ENCODE data around the gene GALNT1.

GALNT1 gene

DNA sequence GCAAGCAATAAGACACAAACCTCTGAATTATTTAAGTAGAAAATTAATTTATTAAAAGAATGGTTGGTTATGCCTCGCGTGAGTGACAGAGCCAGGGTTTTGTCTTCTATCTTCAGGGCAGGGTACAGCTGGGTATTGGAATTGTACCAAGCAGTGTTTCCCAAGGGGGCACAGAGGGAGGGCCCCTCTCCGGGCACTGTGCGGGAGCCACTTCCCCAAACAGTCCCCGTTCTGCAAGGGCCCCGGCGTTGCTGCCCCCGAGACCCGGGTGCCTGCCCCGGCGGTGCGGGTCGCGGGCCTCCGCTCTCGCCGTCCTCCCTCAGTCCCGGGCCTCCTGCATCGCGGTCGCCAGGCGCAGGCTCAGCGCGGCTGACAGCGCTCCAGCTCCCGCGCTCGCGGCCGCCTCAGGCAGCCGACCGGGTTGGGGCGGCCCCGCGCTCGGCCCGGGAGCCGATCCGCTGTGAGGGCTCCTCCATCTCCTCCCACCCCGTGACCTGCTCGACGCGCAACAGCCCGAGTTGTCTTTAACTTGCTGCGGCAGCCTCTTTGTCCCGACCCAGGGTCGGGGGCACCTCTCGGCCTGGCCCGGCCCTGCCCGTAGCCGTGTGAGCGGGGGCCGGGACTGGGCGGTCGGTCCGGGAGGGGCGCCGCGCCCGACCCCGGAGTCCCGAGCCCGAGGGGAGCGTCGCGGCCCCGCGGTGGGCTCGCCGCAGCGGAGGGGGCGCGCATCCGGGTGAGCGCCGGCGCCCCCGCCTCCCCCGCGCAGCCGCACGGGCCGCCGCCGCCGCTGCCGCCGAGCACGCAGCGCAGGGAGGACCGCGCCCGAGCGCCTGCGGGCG lies 620 bp upstream of the GALNT1 start:
- DNase-seq (ENCODE audit: extremely low spot score), result peak; percentile 83
- TF ChIP-seq HDGF (IDR thresholded peaks at IDR 0.05; ENCODE audit: borderline replicate concordance) (no peak), TARDBP (IDR thresholded peaks at IDR 0.05) (no peak), FOXM1 (IDR thresholded peaks at IDR 0.05; ENCODE audit: borderline replicate concordance) (peak; percentile 79), SP1 (IDR thresholded peaks at IDR 0.05) (no peak), ARNT (IDR thresholded peaks at IDR 0.05) (no peak), NFRKB (IDR thresholded peaks at IDR 0.05) (no peak), BHLHE40 (IDR thresholded peaks at IDR 0.05; ENCODE audit: borderline replicate concordance) (no peak), ZNF384 (IDR thresholded peaks at IDR 0.05) (no peak), L3MBTL2 (conservative IDR thresholded peaks at IDR 0.05) (peak; percentile 44; the same call in 1 of the 2 replicates), LEF1 (IDR thresholded peaks at IDR 0.05; ENCODE audit: borderline replicate concordance) (no peak)
- TF ChIP-seq, protein P1, sequence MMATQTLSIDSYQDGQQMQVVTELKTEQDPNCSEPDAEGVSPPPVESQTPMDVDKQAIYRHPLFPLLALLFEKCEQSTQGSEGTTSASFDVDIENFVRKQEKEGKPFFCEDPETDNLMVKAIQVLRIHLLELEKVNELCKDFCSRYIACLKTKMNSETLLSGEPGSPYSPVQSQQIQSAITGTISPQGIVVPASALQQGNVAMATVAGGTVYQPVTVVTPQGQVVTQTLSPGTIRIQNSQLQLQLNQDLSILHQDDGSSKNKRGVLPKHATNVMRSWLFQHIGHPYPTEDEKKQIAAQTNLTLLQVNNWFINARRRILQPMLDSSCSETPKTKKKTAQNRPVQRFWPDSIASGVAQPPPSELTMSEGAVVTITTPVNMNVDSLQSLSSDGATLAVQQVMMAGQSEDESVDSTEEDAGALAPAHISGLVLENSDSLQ (IDR thresholded peaks at IDR 0.05), result peak; percentile 71
- CTCF ChIA-PET, result interaction anchor here (0.7 kb wide), 1 partner anchor 194 kb away, joined by 3 read pairs; no protein-coding TSS in a partner anchor
- POLR2A ChIA-PET, result interaction anchor here (0.7 to 2.8 kb wide), 2 partner anchors 83 to 181 kb away, joined by 3 to 14 read pairs; partner anchors contain the start of gene INO80C

DNA sequence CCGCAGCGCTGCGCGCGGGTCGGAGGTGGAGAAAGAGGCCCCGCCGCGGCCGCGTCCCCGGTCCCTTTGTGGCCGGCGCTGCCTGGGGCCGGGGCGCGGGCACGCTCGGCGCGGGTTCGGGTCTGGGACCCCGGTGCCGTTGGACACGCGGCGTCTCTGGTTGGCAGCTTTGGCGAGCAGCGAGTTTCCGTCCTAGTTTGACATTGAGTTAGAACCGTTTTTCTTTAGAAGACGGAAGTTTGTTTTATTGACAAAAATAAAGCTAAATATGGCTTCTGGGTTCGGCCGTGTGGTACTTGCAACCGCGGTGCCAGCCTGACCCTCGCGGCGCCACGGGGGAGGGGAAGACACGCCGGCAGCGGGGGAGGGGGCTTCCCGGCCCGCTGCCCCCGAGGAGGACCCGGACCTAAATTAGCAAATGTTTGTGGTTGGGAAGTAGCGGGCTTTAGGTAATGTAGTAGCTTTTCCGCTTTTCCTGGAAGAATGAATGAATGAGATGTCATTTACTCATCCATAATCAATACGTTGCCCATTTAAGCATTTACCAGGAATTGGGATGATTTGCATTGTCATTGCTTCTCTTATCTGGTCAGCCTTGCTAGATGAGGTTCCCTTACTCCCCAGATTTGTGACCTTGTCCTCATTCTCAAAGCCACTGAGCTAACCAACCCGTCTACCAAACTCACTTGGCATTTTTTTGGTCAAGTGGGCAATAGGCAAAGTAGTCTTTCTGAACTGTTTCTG lies 530 bp downstream of the GALNT1 start:
- CTCF ChIA-PET, result no interaction called here
- TF ChIP-seq HDGF (IDR thresholded peaks at IDR 0.05; ENCODE audit: borderline replicate concordance) (no peak), ELF4 (IDR thresholded peaks at IDR 0.05) (no peak), CTBP1 (IDR thresholded peaks at IDR 0.05; ENCODE audit: borderline replicate concordance) (no peak)
- DNase-seq (ENCODE audit: extremely low spot score), result peak; percentile 65
- POLR2A ChIA-PET, result interaction anchor here (0.8 to 2.8 kb wide), 15 partner anchors 9 to 341 kb away, joined by 3 to 14 read pairs (median 3); partner anchors contain the start of genes INO80C and ZNF397

DNA sequence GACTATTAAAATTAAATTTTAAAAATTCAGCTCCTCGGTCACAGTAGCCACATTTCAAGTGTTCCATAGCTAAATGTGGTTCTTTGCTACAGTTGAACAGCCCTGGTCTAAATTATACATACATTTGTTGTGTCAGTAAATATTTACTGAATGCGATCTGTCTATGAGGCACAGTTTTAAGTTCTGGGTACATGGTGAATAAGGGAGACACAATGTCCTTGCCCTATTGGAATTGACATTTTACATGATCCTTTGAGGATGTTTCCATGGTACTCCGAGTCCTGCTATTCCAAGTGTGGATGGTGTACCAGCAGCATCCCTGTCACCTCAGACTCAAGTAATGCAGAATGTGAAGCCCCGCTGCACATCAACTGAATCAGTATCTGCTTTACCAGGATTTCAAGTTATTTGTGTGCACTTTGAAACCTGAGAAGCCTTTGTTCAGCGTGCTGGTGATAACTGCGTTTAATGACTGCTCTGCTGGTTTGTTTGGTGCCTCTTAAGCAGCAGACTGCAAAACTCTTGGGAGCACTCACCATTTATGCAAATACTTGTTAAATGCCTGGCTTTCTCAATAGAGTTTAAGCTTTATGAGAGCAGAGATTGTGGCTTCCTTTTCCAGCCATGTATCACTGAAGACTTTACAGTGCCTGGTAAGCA lies 1.5 kb downstream of the GALNT1 start:
- DNase-seq (ENCODE audit: extremely low spot score), result peak; percentile 68
- ChIA-PET CTCF (interaction anchor here (0.6 to 1.2 kb wide), 3 partner anchors 28 to 74 kb away, joined by 3 read pairs; no protein-coding TSS in a partner anchor), POLR2A (interaction anchor here (0.7 to 2.8 kb wide), 17 partner anchors 9 to 343 kb away, joined by 3 to 14 read pairs (median 3); partner anchors contain the start of genes INO80C and ZNF397)
- TF ChIP-seq, protein P1 (IDR thresholded peaks at IDR 0.05), result no peak
- TF ChIP-seq NFRKB (IDR thresholded peaks at IDR 0.05) (no peak), L3MBTL2 (conservative IDR thresholded peaks at IDR 0.05) (no peak), ARNT (IDR thresholded peaks at IDR 0.05) (no peak), LEF1 (IDR thresholded peaks at IDR 0.05; ENCODE audit: borderline replicate concordance) (no peak), CTBP1 (IDR thresholded peaks at IDR 0.05; ENCODE audit: borderline replicate concordance) (no peak), SUZ12 (IDR thresholded peaks at IDR 0.05) (no peak), ZNF384 (IDR thresholded peaks at IDR 0.05) (no peak)

DNA sequence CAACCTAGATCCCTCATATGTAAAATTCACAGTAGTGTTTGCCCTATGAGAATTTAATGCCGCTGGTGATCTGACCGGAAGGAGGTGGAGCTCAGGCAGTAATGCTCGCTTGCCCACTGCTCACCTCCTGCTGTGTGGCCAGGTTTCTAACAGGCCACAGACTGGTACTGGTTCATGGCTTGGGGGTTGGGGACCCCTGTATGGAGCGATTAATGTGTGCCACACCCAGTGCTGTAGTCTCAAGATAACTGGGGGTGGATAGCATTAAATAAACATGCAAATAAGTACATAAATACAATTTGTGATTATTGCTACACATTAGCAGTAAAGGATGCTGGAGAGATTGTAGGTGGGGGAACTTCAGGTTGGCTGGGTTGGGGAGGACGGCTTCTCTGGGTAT lies 3.2 kb downstream of the GALNT1 start:
- ChIA-PET POLR2A (no interaction called here), CTCF (interaction anchor here (0.6 kb wide), 1 partner anchor 758 kb away, joined by 4 read pairs; no protein-coding TSS in a partner anchor)
- DNase-seq (ENCODE audit: extremely low spot score), result no peak
- no peak for TF ChIP-seq FOXK2 (IDR thresholded peaks at IDR 0.05)
- no peak for TF ChIP-seq FOXA1 (IDR thresholded peaks at IDR 0.05)
- TF ChIP-seq SUZ12 (IDR thresholded peaks at IDR 0.05), result no peak
- TF ChIP-seq, protein P1 (IDR thresholded peaks at IDR 0.05), result no peak
- TF ChIP-seq L3MBTL2 (conservative IDR thresholded peaks at IDR 0.05), result no peak
- no peak for TF ChIP-seq NFRKB (IDR thresholded peaks at IDR 0.05)
- TF ChIP-seq BHLHE40 (IDR thresholded peaks at IDR 0.05; ENCODE audit: borderline replicate concordance), result no peak

DNA sequence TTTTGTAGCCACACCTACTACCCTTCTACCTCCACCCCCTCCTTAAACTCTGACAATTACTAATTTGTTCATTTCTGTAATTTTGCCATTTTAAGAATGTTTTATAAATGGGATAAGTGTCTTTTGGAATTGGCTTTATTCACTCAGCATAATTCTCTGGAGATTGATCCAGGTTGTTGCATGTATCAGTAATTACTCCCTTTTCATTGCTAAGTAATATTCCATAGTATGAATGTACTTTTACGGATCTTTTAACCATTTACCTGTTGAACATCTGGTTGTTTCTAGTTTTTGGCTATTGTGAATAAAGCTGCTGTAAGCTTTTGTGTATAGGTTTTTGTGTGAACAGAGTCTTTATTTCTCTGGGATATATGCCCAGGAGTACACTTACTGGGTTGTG lies 4.1 kb downstream of the GALNT1 start:
- ChIA-PET POLR2A (no interaction called here), CTCF (no interaction called here)
- TF ChIP-seq NFRKB (IDR thresholded peaks at IDR 0.05), result no peak
- TF ChIP-seq LEF1 (IDR thresholded peaks at IDR 0.05; ENCODE audit: borderline replicate concordance), result no peak
- no peak for TF ChIP-seq FOXA1 (IDR thresholded peaks at IDR 0.05)
- no peak for TF ChIP-seq ELF4 (IDR thresholded peaks at IDR 0.05)
- no peak for TF ChIP-seq FOXM1 (IDR thresholded peaks at IDR 0.05; ENCODE audit: borderline replicate concordance)
- TF ChIP-seq, protein P1 (IDR thresholded peaks at IDR 0.05), result no peak
- no peak for TF ChIP-seq SP1 (IDR thresholded peaks at IDR 0.05)
- no peak for TF ChIP-seq ZNF384 (IDR thresholded peaks at IDR 0.05)
- TF ChIP-seq TARDBP (IDR thresholded peaks at IDR 0.05), result no peak
- no peak for TF ChIP-seq ARNT (IDR thresholded peaks at IDR 0.05)
- no peak for TF ChIP-seq BHLHE40 (IDR thresholded peaks at IDR 0.05; ENCODE audit: borderline replicate concordance)
- TF ChIP-seq CTBP1 (IDR thresholded peaks at IDR 0.05; ENCODE audit: borderline replicate concordance), result no peak
- TF ChIP-seq FOXK2 (IDR thresholded peaks at IDR 0.05), result no peak
- no peak for TF ChIP-seq L3MBTL2 (conservative IDR thresholded peaks at IDR 0.05)
- no peak for TF ChIP-seq HDGF (IDR thresholded peaks at IDR 0.05; ENCODE audit: borderline replicate concordance)
- TF ChIP-seq SUZ12 (IDR thresholded peaks at IDR 0.05), result no peak
- no peak for DNase-seq (ENCODE audit: extremely low spot score)
